HG03159 (cell line): ENCODE results near the gene ADGRB3.
"Not testable (repeated sequence)": the region's sequence is repeated elsewhere in the genome, so short reads cannot be mapped to it uniquely, and the experiment has no call there.

ENCODE experiments used
- ATAC-seq: cut with Tn5 transposase; IDR thresholded peaks from one replicate; pipeline ENCODE4 v1.9.1; 2021; ENCODE audit warnings: mild to moderate bottlenecking, moderate library complexity; ENCODE audit not compliant: unreplicated experiment

Gene ADGRB3

GRCh38 chr6:69100772-69101171 lies 465.7 kb downstream of the ADGRB3 start:
- ATAC-seq, result no peak

GRCh38 chr6:69102416-69102815 lies 467.3 kb downstream of the ADGRB3 start:
- ATAC-seq, result no peak

GRCh38 chr6:69105288-69105687 lies 470.2 kb downstream of the ADGRB3 start:
- ATAC-seq, result no peak

GRCh38 chr6:69106511-69106910 lies 471.4 kb downstream of the ADGRB3 start:
- ATAC-seq, result no peak

- no peak for ATAC-seq
These were observed 476.2 kb downstream of the ADGRB3 start for GRCh38 chr6:69111301-69111700.

- no peak for ATAC-seq
These were observed 481.6 kb downstream of the ADGRB3 start for GRCh38 chr6:69116658-69117057.

DNA sequence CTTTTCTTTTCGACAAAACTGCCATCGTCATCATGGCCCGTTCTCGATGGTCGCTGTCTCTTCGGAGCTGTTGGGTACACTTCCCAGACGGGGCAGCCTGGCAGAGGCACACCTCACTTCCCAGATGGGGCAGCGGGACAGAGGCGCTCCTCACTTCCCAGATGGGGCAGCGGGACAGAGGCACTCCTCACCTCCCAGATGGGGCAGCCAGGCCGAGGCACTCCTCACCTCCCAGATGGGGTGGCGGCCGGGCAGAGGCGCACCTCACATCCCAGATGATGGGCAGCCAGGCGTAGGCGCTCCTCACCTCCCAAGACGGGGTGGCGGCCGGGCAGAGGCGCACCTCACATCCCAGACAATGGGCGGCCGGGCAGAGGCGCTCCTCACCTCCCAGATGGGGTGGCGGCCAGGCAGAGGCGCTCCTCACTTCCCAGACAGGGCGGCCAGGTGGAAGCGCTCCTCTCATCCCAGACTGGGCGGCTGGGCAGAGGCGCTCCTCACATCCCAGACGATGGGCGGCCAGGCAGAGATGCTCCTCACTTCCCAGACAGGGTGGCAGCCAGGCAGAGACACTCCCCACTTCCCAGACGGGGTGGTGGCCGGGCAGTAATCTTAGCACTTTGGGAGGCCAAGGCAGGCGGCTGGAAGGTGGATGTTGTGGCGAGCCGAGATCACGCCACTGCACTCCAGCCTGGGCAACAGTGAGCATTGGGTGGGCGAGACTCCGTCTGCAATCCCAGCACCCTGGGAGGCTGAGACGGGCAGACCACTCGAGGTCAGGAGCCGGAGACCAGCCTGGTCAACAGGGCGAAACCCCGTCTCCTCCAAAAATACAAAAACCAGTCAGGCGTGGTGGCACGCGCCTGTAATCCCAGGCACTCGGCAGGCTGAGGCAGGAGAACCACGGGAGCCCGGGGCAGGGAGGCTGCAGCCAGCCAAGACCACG lies 486.7 kb downstream of the ADGRB3 start:
- not testable (repeated sequence) for ATAC-seq

DNA sequence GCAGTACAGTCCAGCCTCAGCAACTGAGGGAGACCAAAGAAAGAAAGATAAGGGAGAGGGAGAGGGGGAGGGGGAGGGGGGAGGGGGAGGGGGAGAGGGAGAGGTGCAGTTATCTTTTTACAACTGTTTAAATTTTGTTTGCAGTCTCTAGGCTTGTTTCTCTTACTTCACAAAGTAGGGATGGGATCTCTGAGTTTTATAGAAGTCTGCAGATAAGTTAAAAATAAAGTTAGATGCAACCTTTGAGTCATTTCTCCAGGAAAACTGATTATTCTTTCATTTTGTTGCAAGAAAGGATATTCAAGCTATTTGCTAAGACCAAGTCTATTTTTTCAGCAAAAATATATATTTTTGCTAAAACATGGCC lies 487.3 kb downstream of the ADGRB3 start:
- no peak for ATAC-seq

- no peak for ATAC-seq
These were observed 493.3 kb downstream of the ADGRB3 start for GRCh38 chr6:69128411-69128810.

DNA sequence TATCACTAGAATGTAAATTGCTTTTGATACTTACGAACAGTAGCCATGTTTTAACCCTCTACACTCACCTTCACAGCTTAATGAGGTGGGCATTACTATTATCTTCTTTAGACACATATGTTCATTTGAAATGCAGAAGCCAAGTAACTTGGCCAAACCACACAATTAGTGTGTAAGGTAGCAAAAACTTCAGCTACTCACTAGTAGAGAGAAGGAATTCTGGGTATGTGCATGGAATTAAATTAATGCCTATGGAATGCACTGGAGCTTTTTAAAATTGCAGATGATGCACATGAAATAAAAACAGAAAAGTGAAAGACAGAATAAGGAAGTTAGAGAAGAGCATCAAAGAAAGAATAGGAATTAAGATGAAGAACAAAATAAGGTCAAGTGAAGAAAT lies 494.0 kb downstream of the ADGRB3 start:
- no peak for ATAC-seq

- ATAC-seq, result no peak
These were observed 500.8 kb downstream of the ADGRB3 start for GRCh38 chr6:69135927-69136326.

DNA sequence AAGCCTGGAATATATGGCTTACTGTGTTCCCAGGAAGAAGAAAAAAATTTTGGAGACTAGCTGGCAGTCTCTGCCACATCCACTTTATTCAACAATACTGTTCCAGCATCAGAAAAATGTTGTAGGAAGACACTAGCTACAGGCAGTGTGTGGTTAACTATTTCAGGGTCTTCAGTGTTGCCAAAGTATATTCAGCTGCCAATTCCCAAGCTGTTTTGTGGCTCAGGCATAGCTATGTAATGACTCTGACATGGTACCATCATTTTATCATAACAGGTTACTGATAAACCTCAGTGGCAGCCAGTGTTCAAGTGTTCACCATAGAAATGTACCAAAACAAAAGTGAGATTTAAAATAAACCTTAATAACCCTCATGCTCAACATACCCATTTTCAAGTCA lies 503.1 kb downstream of the ADGRB3 start:
- no peak for ATAC-seq

- ATAC-seq, result no peak
These were observed 503.9 kb downstream of the ADGRB3 start for GRCh38 chr6:69138893-69139494.

DNA sequence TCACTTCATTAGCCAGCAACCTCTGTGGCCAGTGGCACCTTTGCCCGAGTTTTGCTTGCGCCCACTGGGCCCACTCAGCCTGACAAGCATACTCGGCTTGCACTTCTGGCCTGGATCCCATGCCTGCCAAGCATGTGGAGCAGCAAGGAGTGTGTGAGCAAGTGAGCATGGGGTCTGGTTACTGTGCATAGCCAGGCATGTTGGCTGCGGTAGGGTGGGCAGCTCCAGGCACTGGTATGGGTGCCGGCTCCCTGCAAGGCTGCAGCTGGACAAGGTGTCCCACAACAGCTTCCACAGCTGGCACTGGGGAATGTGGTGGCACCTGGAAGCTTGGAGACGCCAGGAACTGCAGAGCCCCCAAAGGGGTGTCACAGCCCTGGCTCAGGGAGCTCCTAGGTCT lies 510.0 kb downstream of the ADGRB3 start:
- no peak for ATAC-seq

DNA sequence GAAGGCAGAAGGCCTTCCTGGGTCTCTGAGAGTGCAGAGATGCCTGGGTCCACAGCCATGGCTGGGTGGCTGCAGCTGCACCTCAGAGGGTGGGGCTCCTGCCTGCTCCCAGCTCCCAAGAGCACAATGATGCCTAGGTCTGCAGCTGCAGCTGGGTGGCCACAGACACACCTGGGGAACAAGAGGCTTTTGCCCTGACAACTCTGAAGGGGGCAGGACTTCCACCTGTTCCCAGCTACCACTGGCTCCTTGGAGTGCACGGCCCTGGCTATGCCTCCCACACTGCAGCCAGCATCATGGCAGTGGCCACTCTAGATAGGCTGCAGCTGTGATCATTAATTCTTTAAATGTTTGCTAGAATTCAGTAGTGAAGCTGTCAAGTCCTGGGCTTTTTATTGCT lies 511.3 kb downstream of the ADGRB3 start:
- ATAC-seq, result no peak

- ATAC-seq, result no peak
These were observed 520.4 kb downstream of the ADGRB3 start for GRCh38 chr6:69155467-69155866.

DNA sequence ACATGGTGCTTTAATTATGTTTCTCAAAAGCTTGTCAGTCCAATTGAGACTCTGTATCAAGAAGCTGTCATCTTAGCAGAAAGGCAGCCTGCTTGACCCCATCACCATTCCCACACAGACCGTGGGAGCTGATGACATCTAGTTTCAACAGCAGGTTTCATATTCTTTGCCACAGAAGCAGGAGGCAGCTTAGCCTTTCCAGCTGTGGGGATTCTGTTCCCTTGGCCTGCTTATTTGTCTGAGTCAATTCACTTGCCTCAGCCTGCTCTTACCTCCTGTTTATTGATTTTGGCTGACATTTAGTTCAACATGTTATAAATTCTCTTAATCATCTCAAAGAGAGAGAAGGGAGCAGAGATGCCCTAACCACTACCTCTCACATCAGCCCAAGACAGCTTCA lies 527.7 kb downstream of the ADGRB3 start:
- ATAC-seq, result no peak

- ATAC-seq, result no peak
These were observed 529.6 kb downstream of the ADGRB3 start for GRCh38 chr6:69164564-69165229.

DNA sequence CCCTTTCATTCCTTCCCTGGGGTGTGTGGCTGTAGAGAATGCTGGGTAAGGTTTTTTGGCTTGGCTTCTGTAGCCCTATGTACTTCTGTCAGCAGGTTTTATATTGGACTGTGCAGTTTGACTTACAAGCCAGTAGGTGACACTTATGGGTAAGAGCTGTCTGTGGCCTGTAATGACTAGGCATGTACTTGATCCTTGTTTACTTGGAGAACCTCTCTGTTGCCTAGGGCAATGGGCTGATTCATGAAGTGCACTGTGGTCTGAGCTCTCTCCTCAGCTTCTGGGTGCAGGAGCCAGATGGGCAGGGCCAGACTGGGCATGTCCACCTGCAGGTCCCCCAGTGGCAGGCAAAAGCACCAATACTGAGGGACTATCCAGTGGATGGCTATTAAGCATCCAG lies 544.6 kb downstream of the ADGRB3 start:
- ATAC-seq, result peak; percentile 63

DNA sequence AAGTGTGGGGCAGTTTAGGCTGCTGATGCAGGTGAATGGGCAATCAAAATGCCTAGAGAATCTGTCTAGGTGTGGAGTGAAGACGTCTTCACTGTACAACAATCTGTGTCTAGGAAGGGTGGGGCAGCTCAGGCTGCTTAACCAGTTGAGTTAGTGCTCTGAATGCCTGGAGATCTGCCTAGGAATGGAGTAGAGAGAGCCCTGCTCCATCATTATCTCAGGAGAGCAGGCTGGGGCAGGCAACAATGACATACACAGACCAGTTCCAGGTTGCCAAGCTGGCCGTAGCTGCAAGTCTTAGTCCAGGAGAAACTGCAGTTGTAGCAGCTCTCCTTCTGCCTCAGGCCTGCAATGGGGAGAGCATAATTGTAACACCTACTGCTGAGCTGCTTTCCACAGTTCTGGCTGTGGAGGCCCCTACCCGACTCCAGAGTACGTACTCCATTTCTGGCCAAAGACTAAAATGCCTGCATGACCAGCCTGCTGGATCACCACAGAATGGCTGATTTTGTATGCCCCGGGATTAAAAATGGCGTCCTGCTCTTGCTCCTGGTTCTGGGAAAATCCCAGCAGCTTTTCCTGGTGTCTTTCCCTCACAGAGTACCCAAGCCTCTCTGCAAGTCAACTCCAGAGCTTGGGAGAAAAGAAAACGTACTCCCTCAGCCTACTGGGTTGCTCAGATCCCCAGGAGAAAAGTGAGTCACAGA lies 545.4 kb downstream of the ADGRB3 start:
- ATAC-seq, result no peak

GRCh38 chr6:69181964-69182363 lies 546.9 kb downstream of the ADGRB3 start:
- ATAC-seq, result no peak
